Measurements from ENCODE around the gene ADCY4. TPM values are rescaled to one million over a fixed set of nuclear protein-coding genes. Genes with fewer than 3 reads are reported as not detected.
A peak's percentile ranks its signal among the peaks of the same experiment; 100 is the strongest.

The ADCY4 gene
- total RNA-seq, 1 experiment from 2014 or later = 2.9 TPM

DNA sequence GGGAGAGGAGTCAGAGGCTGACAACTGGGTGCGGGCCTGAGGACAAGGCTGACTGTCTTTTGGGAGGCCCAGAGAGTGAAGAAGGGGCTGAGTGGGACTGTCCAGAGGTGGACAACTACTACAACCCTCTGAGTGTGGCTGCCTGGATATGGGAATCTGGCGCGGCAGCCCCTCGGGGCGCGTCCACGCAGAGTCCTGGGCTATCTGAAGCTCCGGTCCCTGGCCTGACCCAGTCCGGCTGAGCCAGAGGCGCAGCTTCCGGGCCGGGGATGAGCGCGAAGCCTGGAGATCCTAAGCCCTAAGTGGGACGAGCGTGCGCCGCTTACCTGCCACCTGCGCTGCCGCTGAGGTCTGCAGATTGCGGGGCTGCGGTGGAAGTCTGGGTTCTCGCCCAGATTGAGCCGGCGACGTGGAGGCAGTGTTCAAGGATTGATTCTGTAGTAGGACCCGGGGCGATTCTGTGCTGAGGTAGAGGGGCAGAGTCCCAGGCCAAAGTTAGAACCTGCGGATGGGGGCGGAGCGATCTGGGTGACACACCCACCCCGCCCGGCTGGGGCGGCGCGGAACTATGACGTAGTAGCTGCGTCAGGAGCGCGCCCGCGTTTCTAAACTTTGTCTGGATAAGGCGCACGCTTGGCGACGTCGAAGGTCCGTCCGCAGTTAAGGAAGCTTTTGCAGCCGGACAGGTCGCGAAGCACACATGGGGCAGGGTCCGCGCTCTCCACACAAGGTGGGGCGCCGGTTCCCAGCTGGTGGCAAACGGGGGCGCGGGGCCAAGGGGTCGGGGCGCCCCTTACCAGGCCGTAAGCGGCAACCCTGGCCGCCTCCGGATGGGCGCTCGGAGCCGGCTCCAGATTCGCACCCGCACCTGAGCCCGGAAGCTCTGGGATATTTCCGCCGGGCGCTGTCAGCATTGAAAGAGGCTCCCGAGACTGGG lies 35.3 kb downstream of the ADCY4 start, which contains the start of the genes DHRS1 and NOP9:
Gene DHRS1, minus strand, starts transcription at position 526 of the 937 bp plus-strand sequence. CDS start 674 bp downstream, outside the sequence.
Gene NOP9, plus strand, starts transcription at position 596 of the 937 bp plus-strand sequence. Its CDS starts 105 bp downstream, at position 701.
- DNase-seq (ENCODE audit: low spot score) = peak; percentile 89

- peak; percentile 43 for DNase-seq (ENCODE audit: low spot score)
Measured at GRCh38 chr14:24298892-24299254, 36.0 kb downstream of the ADCY4 start.

GRCh38 chr14:24297190-24297964 lies 37.5 kb downstream of the ADCY4 start:
- DNase-seq (ENCODE audit: low spot score) = peak; percentile 59

- DNase-seq (ENCODE audit: low spot score) = peak; percentile 59
Measured at GRCh38 chr14:24296341-24297157, 38.3 kb downstream of the ADCY4 start.

DNA sequence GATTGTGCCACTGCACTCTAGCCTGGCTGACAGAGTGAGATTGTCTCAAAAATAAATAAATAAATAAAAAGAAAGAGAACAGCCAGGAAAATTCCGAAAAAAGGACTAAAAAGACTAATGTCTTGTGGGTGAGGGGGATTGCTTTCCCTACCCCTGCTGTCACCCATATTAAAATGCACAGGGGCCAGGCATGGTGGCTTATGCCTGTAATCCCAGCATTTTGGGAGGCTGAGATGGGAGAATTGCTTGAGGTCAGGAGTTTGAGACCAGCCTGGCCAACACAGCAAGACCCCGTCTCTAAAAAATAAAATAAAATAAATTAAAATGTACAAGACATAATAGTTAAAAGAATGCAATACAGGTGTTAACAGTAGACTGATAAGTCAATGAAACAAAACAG lies 41.3 kb downstream of the ADCY4 start:
- no peak for DNase-seq (ENCODE audit: low spot score)

GRCh38 chr14:24292118-24292807 lies 42.6 kb downstream of the ADCY4 start:
- no peak for DNase-seq (ENCODE audit: low spot score)

- no peak for DNase-seq (ENCODE audit: low spot score)
Measured at GRCh38 chr14:24291446-24292117, 43.3 kb downstream of the ADCY4 start.

DNA sequence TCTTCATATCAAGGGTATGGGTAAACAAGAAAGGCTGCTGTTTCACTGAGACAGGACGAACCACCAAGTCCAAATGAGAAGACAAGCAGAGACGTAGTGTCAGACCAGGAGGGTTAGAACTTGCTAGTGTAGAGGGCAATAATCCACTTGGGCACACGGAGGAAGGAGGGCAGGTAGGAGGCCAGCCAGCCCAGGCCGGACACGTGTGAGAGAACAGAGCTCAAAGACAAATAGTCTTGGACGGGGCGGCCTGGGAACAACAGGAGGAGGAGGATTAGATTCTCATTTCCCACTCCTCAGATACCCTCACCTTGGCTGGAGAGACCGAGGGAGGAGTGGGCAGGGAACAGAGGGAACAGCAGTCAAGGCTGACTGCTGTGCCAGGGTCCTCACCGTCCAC lies 44.1 kb downstream of the ADCY4 start:
- no peak for DNase-seq (ENCODE audit: low spot score)

GRCh38 chr14:24289649-24290280 lies 45.1 kb downstream of the ADCY4 start:
- no peak for DNase-seq (ENCODE audit: low spot score)

GRCh38 chr14:24286996-24287395 lies 47.9 kb downstream of the ADCY4 start:
- DNase-seq (ENCODE audit: low spot score) = no peak

DNA sequence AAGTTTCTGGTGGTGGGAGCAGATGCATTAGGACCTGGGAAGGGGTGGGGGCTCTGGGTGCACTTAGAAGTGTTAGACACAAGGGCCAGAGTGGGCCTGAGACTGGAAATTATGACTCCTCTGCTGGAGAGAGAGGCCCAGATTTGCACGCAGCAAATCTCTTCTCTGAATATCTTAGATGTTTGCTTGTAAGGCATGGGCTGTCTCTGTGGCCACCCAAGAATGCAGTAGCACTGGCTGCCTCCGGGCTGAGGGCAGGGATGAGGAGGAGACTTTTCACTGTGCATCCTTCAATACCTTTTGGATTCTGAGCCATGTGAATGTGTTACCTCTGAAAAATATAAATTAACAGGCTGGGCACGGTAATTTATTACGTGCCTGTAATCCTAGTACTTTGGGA lies 49.5 kb downstream of the ADCY4 start:
- DNase-seq (ENCODE audit: low spot score) = no peak

GRCh38 chr14:24284501-24285035 lies 50.3 kb downstream of the ADCY4 start:
- DNase-seq (ENCODE audit: low spot score) = no peak

DNA sequence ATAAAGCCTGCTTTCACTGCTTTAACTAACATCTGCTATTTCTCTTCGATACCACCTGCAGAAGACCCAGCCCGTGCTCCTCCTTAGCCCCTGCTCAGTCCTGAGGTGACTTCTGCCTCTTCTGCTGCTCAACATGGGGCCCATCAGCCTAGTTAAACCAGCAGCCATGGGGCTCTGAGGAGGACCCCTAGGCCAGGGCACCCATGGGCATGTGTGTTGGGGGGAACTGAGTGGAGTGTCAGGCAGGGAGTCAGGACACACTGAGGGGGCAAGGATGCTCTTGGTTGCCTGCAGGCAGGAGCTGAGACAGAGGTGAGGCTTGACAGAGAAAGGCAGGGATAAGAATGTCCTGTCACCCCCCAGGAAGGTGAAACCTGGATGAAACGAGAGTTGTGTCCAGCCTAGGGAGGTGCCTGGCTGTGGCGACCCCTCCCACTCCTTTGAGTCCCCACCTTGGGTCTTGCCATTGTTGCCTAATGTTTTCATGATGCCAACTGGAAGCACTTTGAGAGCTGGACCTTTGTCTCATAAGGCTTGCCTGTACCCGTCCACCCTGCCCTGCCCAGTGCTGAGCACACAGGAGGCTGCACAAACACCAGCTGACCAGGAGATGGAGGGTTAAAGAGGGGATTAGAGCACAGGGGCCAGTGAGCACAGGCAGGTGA lies 50.9 kb downstream of the ADCY4 start:
- DNase-seq (ENCODE audit: low spot score) = no peak

- no peak for DNase-seq (ENCODE audit: low spot score)
Measured at GRCh38 chr14:24282736-24283135, 52.1 kb downstream of the ADCY4 start.

DNA sequence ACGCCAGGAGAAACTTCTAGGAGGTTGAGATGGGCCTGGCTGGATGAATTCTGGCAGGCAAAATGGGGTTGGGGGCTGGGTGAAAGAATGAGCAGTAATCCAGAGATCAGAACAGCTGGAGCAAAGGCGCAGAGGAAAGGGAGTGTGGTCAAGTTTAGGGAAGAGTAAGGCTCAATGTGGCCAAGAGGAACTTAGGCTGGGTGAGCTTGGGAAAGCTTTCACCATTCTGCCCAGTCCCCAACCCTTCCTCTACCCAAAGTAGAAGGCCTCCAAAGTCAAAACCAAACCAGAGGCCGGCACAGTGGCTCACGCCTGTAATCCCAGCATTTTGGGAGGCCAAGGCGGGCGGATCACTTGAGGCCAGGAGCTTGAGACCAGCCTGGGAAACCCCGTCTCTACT lies 53.2 kb downstream of the ADCY4 start:
- DNase-seq (ENCODE audit: low spot score) = no peak

- no peak for DNase-seq (ENCODE audit: low spot score)
Measured at GRCh38 chr14:24280797-24281460, 53.9 kb downstream of the ADCY4 start.

GRCh38 chr14:24279301-24280186 lies 55.3 kb downstream of the ADCY4 start:
- DNase-seq (ENCODE audit: low spot score) = no peak
